HG03439 (cell line): ENCODE results near the gene IL11RA.

ENCODE experiments used
- ATAC-seq: cut with Tn5 transposase; IDR thresholded peaks from one replicate; pipeline ENCODE4 v1.9.1; 2021; ENCODE audit warnings: mild to moderate bottlenecking, moderate library complexity; ENCODE audit not compliant: unreplicated experiment

The IL11RA gene

DNA sequence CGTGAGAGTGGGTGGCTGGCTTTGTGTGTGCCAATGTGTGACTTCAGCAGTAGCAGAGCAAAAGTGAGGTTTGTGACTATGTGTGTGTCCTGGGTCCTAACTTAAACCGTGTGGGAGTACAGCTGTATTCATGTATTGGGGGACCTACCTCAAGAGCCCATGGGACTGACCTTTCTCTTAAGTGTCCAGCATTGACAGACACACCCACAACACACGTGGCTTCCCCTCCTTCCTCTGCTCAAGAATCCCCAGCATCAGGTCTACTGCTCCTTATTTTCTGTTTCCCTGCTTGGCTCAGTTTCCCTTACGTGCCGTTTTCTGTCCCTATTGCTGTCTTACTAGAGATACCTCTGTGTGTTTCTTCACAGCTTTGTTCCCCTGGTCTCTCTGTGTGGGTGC is 616 bp downstream of the IL11RA start:
- no peak for ATAC-seq

DNA sequence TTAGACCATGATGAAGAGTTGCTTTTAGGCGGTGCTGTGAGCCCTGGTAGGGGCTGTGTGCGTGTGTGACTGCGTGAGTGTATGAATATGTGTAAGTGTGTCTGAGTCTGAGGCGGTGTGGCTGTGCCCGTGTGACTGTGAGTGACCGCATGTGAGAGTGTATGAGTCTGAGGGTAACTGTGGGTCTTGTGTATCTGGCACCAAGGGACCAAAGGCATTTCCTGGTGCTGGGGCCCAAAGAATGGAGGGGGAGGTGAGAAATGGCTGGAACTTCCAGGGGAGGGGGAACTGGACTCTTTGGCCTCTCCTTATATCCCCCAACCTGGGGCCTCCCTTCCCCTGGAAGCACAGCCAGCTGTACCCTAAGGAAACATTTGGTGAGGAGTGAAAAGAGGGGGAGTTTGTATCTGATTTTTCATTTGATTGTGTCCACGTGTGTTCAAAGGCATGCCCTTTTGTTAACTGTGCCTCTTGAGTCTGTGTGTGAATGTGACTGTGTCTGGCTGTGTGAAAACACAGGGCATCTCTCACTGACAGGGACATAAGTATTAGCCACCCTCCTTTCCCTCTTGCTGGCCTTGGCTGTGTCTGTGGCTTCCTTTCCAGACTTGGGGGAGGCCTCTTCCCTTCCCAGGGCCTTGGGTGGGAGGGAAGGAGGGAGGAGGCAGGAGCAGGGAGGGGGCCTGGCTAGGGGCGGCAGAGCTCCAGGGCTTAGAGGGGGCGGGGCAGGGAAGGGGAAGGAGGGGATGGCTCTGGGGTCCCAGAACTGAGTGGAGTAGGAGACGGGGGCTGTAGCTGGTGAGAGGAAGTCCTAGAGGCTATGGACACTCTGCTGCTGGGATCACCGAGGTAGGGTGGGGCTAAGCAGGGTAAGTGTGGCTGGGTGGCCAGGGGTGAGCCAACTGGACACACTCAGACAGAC is 1.4 kb downstream of the IL11RA start:
- ATAC-seq = no peak

DNA sequence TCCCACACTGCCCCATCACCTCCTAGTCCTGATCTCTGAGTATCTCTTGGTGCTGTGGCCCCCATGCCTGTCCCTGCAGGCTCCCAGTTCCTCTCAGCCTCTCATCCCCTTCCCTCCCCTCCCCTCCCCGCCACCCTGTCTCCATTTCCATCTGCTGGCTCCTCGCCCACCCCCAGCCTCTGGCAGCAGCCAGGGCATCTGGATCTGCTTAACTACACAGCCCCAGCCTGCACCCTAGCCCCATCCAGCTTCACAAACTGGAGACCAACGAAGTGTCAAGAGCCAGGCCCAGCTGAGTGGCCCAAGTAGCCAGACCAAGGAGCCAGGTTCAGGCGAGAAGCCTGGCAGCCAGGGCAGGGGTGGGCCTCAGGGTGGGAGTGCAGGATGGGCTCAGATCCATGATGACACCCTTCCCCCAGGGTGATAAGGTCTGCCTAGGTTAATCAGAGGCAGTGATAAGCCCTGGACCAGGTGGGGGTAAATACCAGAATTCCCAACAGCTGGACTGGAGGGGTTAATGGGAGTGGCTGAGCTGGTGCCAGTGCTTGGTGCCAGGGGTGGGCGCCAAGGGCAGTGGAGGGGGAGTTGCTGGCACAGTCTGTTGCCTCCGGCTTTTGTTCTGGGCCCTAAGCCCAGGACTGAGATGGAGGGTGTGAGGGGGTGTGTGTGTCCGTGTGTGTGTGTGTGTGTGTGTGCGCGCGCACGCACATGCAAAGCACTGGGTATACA is 2.5 kb downstream of the IL11RA start:
- no peak for ATAC-seq

DNA sequence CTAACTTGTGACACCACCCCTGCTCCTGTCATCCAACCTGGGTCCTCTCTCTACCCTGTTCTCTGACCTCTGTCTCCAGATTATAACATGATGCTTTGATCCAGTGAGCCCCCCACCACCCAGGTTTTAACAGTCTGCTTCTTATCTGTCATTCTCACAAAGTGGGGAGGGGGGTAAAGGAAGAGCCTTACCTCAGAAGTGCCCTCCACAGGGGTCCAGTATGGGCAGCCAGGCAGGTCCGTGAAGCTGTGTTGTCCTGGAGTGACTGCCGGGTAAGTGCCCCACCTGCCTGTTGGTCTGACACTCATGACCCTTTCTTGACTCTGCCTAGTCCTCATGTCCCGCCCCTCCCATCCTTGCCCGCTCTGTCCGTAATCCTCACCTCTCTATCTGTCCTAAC is 3.4 kb downstream of the IL11RA start:
- ATAC-seq = no peak

DNA sequence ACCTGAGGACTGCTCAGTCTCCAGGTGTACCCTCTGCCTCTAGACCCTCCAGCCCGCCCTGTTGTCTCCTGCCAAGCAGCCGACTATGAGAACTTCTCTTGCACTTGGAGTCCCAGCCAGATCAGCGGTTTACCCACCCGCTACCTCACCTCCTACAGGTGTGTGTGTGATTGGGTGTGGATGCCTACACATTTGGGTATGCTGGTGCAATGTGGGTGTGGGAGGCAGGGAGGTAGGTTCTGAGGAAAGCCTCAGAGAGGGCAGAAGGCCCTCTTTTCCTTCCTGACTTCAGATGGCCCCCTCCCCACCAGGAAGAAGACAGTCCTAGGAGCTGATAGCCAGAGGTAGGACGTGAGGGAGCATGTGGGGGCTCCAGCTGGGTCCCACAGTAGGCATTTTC is 5.0 kb downstream of the IL11RA start:
- no peak for ATAC-seq

DNA sequence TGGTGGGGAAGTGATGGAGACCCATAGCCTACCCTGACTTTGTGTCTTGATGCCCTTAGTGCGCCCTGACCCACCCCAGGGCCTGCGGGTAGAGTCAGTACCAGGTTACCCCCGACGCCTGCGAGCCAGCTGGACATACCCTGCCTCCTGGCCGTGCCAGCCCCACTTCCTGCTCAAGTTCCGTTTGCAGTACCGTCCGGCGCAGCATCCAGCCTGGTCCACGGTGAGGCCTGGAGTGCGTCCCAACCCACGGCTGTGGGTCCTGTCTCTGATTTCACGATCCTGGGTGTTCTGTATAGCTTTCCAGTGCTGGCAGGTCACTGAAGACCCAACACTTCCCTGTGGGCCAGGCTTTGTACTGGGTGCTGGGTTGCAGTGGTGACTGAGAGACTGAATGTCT is 6.5 kb downstream of the IL11RA start:
- ATAC-seq = no peak

DNA sequence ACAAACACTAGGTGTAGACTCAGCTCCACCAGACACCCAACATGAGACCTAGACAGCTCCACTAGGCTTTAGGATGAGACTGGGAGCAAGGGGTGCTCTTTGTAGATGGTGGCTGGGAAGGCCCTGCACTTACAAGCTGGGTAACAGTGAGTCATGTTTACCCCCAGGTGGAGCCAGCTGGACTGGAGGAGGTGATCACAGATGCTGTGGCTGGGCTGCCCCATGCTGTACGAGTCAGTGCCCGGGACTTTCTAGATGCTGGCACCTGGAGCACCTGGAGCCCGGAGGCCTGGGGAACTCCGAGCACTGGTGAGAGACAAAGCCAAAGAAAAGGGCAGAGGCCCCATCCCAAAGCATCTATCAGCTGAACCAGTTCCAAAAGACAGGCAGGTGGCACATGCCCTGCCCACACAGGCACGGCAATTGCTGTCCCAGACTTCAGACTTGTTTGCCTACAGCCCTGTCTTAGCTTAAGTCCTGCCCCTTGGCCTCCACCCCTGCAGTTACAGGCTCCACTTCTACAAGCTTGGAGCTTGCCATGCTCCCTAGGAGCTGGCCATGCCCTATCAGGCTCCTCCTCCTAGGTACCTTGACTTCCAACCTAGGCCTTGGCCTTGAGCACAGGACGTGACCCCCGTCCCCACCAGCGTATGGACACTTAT is 7.7 kb downstream of the IL11RA start:
- ATAC-seq = no peak

DNA sequence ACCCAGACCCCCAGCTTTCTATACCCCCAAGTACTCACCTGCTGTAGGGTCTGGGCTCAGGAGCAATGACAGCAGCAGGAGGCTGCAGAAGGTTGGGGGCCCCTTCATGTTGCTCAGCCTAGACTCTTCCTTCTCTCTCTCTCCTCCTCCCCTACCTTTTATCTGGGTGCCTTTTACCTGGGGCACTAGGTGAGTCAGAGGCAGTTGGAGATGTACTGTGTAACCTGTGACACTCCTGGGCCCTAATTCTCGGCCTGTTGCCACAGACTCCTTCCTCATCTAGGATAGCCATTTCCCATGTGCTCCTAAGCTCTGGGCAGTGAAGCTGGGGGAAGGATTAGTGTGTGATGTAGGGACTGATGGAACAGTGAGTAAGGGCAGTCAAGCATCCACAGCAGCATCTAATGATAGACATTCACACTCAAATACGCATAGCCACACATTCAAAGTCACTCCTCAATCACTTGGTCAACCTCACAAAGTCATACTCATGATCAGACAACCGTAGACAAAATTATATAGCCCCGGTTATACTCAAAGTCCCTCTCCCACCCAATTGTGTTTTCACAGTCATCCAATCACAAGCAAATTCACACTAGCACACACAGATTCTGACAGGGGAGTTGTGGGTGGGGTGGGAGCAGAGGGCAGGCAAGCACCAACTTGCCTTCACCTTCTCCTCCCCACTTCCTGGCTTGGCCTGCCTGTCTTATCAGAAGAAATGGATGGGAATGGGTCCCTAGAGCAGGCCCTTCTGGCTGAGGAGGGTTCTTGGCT is 10.7 kb downstream of the IL11RA start, which contains the start of gene CCL27:
Gene CCL27 (minus strand): TSS at position 132 of the 777 bp plus-strand sequence. CDS start 24 bp downstream, at position 108.
- ATAC-seq = no peak

DNA sequence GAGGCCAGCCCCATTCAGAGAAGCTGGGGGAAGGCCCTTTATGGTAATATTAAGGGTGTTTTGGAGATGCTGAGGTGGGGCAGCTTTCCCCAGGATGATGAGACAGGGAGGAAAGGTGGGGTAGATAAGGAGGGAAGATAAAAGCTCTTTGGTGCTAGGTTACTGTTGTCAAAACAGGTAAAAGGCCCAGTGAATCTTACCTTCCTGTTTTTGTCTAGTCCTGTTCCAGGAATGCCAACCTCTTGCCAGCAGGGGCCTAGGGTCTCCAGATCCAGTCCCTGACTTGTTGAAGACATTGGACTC is 11.3 kb downstream of the IL11RA start:
- ATAC-seq = no peak

DNA sequence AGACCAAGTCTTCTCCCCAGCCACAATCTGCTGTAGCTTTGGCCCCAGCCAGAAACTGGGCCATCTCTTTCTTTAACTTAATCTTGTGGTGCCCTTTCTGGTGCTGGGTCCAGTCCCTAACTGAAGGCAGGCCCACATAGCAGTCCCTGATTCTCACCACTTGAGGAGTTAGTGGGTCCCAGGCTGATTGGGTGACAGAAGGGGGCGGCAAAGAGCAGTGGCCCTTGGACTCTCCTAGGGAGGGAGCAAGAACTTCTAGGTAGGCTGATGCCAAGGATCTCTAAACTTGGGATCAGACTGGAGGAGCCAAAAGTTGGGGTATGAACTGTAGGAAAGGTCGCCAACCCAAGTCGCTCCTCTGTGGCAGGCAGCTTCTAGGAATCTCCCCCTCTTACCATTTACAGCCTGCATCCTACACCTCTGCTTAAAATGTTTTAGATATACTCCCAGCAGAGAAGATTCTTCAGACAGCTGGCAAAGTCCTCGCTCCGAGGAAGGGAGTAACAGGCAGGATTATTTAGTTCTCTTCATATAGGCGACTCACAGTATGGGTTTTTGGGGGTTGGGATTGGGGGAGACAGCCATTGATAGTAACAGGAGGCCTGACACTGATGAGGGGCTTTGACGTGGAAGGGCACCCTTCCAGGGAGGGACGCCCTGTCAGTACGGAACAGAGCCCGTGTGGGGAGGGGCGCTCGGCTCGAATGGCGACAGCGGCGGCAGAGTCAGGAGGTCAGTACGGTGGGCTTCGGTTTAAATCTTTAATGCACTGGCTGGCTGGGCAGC is 12.5 kb downstream of the IL11RA start:
- ATAC-seq = no peak

DNA sequence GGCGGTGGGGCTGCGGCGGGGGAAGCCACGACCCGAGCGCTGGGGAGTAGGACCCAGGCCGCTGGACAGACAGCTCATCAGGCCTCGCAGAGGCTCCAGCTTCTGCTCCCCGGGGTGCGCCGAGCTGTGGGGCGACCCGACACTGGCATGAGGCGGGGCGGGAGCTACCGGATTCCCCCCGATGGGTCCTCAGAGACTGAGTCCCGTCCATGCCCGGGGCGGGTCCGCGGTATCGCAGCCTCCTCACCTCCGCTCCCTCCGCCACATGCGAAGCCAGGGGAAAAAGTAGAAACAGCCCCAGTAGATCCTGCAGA is 13.0 kb downstream of the IL11RA start:
- ATAC-seq = peak; percentile 19

DNA sequence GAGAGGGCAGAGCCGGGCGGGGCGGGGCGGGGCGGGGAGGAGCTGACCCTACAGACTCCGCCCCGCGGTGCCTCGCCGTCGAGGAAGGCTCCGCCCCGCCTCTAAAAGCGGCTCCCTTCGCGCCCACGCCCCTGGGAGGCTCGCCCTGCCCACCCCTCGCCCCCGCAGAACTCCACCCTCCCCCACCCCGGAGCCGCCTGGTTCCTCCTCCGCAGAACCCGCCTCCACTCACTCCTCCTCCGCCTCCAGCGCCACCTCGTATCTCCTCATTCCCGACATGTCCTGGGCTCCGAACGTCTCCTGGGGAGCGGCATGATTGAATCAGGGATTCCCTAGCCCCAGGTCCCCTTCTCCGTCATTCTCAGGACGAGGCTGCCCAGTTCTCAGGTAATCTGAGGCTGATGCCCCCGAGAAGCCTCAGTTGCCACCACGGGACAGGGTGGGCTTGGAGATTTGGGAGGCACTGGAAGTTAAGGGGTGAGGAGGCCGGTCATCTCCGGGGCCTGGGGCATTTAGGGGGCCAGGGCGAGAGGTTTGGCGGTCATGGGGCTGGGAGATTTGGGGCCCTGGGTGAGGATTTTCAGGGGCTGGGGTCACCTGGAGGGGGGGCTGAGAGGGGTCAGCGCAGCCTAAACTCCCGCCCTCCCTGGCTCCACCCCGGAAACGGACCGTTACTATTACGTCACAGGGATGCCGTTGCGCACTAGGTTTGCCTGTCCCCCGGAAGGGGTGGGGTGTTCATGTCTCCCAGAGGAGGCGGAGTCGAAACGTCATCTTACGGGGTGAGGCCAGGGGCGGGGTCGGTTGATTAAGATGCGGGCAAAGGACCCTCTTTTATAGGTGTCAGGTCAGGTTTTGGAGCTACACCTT is 13.6 kb downstream of the IL11RA start:
- peak; percentile 73 for ATAC-seq

DNA sequence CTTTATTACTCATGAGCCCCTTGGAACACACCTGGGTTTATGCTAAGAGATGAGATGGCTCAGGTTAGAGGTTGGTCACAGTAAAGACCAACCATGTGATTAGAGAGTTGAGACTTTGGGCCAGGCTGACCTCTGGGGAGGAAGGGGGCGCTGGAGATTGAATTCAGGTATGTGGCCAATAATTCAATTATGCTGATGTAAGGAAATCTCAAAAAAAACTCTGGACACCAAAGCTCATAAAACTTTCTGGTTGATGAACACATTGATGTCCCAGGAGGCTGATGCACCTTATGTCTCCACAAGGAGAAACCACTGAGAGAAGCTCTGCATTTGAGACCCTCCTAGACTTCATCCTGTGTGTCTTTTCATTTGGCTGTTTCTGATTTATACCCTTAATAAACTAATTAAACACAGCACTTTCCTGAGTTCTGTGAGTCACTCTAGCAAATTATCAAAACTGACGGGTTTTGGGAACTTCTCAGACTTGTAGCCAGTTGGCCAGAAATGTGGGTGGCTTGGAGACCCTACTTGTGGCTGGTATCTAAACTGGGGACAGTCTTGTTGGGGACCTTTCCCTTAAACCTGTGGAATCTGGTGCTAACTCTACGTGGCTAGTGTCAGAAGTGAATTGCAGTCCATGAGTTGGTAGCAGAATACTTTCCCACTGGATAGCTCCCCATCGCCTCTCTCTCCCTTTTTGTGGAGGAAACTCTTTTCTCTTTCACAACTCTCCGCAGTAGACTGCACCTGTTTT is 18.0 kb downstream of the IL11RA start:
- no peak for ATAC-seq

DNA sequence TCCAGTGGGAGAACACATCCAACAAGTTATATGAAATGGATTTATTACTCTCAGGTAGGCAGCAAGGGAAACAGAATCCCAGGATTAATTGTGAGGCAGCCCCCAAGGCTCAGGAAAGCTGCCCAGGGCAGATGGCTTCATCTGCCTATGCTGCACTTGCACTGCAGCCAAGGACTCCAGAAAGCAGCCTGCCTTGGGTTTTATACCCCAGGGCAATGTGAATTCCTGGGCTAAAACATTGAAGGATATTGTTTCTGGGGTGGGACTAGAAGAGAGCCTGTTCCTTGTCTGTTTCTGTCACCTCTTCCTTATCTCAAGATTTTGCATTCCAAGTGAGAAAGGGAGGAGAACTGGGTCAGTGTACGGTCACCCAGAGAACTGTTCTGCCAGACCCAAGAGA is 19.3 kb downstream of the IL11RA start:
- no peak for ATAC-seq

DNA sequence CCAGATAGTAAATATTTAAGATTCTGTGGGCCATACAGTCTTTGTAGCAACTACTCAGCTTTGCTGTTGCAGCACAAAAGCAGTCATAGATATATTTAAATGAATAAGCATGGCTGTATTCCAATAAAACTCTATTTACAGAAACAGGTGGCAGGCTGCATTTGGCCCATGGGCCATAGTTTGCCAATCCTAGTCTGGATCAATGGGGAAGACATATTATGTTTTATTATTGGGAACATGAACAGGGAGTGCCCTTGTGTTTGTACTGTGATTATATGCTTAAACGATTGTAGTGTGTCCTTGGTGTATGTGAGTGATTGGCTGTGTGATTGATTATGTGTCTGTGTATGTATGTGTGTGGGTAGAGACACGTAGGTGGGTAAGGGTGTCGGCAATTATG is 22.5 kb downstream of the IL11RA start:
- no peak for ATAC-seq

DNA sequence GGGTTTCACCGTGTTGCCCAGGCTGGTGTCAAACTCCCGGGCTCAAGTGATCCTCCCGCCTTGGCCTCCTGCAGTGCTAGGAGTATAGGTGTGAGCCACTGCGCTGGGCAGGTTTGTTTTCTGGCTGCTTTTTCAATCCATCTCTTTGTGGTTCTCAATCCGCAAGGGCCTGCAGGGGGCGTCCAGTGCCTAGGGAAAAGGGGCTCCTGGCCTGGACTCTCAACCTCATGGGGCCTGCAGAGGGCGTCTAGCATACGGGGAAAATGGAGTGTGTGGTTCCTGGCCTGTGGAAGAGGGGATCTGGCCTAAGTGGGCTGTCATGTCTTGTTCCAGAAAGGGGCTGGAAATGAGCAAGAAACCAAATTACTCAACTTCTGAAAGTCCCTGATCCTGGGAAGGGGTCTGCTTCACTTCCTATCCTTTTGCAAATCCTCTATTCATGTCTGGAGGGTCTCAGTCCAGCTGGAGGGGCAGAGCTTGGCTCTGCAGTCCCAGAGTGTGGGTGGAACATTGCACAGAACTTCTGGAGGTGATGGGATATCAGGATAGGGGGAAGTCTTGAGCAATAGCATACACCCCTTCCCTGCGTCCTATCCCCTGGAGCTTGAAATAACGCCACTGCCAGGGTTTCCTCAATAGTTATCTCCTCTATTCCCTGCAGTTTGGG is 23.2 kb downstream of the IL11RA start:
- ATAC-seq = no peak

DNA sequence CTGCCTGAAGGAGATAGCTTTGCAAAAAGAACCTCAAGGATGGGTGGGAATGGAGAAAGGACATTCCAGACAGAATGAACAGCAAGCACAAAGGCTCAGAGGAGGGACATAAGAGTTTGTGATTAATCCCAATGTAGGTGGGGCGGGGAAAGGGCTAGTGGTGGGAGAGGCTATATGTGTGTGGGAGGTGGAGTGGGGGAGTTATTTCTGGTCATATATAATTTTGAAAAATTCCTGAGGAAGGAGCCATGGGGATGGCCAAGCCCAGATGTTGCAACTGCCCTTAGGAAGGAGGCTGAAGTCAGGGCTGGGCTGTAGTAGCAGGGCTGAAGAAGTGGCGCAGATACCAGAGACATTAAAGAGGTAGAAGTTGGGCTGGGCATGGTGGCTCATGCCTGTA is 23.9 kb downstream of the IL11RA start:
- no peak for ATAC-seq

DNA sequence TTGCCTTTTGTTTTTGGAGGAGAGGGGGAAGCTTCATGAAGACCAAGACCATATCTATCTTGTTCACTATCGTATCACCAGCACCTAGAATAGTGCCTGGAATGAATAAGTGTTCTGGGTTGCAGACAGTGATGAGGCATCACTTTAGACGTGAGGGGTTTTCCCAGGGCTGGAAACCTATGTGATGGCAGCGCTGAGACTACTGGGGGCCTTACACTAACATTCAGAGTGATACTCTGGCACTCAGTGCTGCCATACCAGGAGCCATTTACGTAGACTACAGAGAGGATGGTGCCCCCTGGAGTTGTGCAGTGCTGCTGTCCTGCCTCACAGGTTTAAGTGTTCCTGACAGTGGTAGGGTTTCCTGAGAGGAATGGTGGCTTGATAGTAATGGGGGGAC is 32.2 kb downstream of the IL11RA start:
- ATAC-seq = no peak
